Femur (tissue), 1 donor: ENCODE measurements around the gene IFI30.
"Not testable (repeated sequence)": the region's sequence is repeated elsewhere in the genome, so short reads cannot be mapped to it uniquely, and the experiment has no call there.

Experiments used
- DNase-seq: peaks from one replicate; pipeline ENCODE4 v3.0.0-alpha.2; 2017

The IFI30 gene

GRCh38 chr19:18203408-18203862 is 29.8 kb downstream of the IFI30 start:
- DNase-seq, result no peak

GRCh38 chr19:18203863-18204393 is 30.3 kb downstream of the IFI30 start, which contains the start of gene RAB3A:
Gene RAB3A (minus strand): TSS chr19:18204042. CDS start chr19:18202740, 1,302 bp downstream.
- peak; percentile 100 for DNase-seq

GRCh38 chr19:18204394-18205199 is 31.0 kb downstream of the IFI30 start:
- DNase-seq, result peak; percentile 84

- peak; percentile 88 for DNase-seq
These were observed 31.7 kb downstream of the IFI30 start for GRCh38 chr19:18205200-18205892.

- no peak for DNase-seq
These were observed 32.4 kb downstream of the IFI30 start for GRCh38 chr19:18206018-18206417.

GRCh38 chr19:18208098-18208951 is 34.7 kb downstream of the IFI30 start:
- no peak for DNase-seq

GRCh38 chr19:18209912-18210311 is 36.3 kb downstream of the IFI30 start:
- DNase-seq, result not testable (repeated sequence)

GRCh38 chr19:18211683-18212082 is 38.1 kb downstream of the IFI30 start:
- DNase-seq, result no peak

GRCh38 chr19:18214779-18215433 is 41.3 kb downstream of the IFI30 start:
- no peak for DNase-seq

GRCh38 chr19:18216789-18217188 is 43.2 kb downstream of the IFI30 start:
- DNase-seq, result no peak

- no peak for DNase-seq
These were observed 44.5 kb downstream of the IFI30 start for GRCh38 chr19:18218159-18218558.

- no peak for DNase-seq
These were observed 45.0 kb downstream of the IFI30 start for GRCh38 chr19:18218600-18218999.

GRCh38 chr19:18219911-18220631 is 46.5 kb downstream of the IFI30 start:
- no peak for DNase-seq

GRCh38 chr19:18220632-18221275 is 47.1 kb downstream of the IFI30 start:
- DNase-seq, result no peak

- DNase-seq, result no peak
These were observed 48.5 kb downstream of the IFI30 start for GRCh38 chr19:18221815-18222725.

GRCh38 chr19:18223860-18224524 is 50.4 kb downstream of the IFI30 start:
- peak; percentile 49 for DNase-seq

- peak; percentile 98 for DNase-seq
These were observed 51.1 kb downstream of the IFI30 start for GRCh38 chr19:18224525-18225354.

- DNase-seq, result no peak
These were observed 51.7 kb downstream of the IFI30 start for GRCh38 chr19:18225355-18225701.
